NK-92 (cell line): ENCODE results near the gene EEF1A2.

ENCODE experiments used
- DNase-seq: peaks from one replicate; lab custom pipeline; 2025; ENCODE audit not compliant: unreplicated experiment; lab: John Stamatoyannopoulos, UW

Gene EEF1A2

GRCh38 chr20:63500902-63501817 is 2.3 kb upstream of the EEF1A2 start:
- DNase-seq, result no peak

- no peak for DNase-seq
These were observed 1.4 kb upstream of the EEF1A2 start for GRCh38 chr20:63500151-63500901.

GRCh38 chr20:63499338-63499969 is 571 bp upstream of the EEF1A2 start:
- DNase-seq, result no peak

GRCh38 chr20:63497946-63498935 is 642 bp downstream of the EEF1A2 start:
- no peak for DNase-seq

- DNase-seq, result no peak
These were observed 1.5 kb downstream of the EEF1A2 start for GRCh38 chr20:63497138-63497945.

- DNase-seq, result no peak
These were observed 2.2 kb downstream of the EEF1A2 start for GRCh38 chr20:63496596-63497120.

- no peak for DNase-seq
These were observed 2.9 kb downstream of the EEF1A2 start for GRCh38 chr20:63495741-63496595.

- DNase-seq, result no peak
These were observed 3.6 kb downstream of the EEF1A2 start for GRCh38 chr20:63495167-63495720.

GRCh38 chr20:63494420-63495166 is 4.3 kb downstream of the EEF1A2 start:
- DNase-seq, result no peak

- no peak for DNase-seq
These were observed 4.8 kb downstream of the EEF1A2 start for GRCh38 chr20:63494084-63494419.

GRCh38 chr20:63493563-63494020 is 5.3 kb downstream of the EEF1A2 start:
- DNase-seq, result no peak

- DNase-seq, result no peak
These were observed 5.9 kb downstream of the EEF1A2 start for GRCh38 chr20:63492982-63493381.

- no peak for DNase-seq
These were observed 6.4 kb downstream of the EEF1A2 start for GRCh38 chr20:63492518-63492917.

- DNase-seq, result no peak
These were observed 7.2 kb downstream of the EEF1A2 start for GRCh38 chr20:63491635-63492230.

GRCh38 chr20:63491078-63491477 is 7.8 kb downstream of the EEF1A2 start:
- DNase-seq, result no peak

- no peak for DNase-seq
These were observed 8.5 kb downstream of the EEF1A2 start for GRCh38 chr20:63490416-63490815.
